ENCODE data around the gene COX19.

GRCh38 chr7:954330-955238, 20.8 kb downstream of the COX19 start, which contains the start of gene ADAP1:
- TF ChIP-seq, protein P1, sequence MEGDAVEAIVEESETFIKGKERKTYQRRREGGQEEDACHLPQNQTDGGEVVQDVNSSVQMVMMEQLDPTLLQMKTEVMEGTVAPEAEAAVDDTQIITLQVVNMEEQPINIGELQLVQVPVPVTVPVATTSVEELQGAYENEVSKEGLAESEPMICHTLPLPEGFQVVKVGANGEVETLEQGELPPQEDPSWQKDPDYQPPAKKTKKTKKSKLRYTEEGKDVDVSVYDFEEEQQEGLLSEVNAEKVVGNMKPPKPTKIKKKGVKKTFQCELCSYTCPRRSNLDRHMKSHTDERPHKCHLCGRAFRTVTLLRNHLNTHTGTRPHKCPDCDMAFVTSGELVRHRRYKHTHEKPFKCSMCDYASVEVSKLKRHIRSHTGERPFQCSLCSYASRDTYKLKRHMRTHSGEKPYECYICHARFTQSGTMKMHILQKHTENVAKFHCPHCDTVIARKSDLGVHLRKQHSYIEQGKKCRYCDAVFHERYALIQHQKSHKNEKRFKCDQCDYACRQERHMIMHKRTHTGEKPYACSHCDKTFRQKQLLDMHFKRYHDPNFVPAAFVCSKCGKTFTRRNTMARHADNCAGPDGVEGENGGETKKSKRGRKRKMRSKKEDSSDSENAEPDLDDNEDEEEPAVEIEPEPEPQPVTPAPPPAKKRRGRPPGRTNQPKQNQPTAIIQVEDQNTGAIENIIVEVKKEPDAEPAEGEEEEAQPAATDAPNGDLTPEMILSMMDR (conservative IDR thresholded peaks at IDR 0.05; ENCODE audit: low read depth, low read length): no peak
- no peak for TF ChIP-seq EZH2 (IDR thresholded peaks at IDR 0.05; ENCODE audit: borderline replicate concordance, low read depth, low read length, poor library complexity, severe bottlenecking)

Measured in A673 (cell line).